Occipital lobe (tissue), 2 donors: ENCODE measurements around the gene DNASE1L1. TPM values are rescaled to one million over a fixed set of nuclear protein-coding genes. Genes with fewer than 3 reads are reported as not detected.
"Not testable (repeated sequence)": the region's sequence is repeated elsewhere in the genome, so short reads cannot be mapped to it uniquely, and the experiment has no call there.

Experiments used
- DNase-seq: peaks from one replicate; lab custom pipeline; 2025; lab: John Stamatoyannopoulos, UW
- total RNA-seq: library from RNA; depleted of rRNA; stranded (reverse); fragments of >200 nt; gene quantifications from one replicate; pipeline ENCODE4 v1.2.3, GENCODE V29; 2014

Gene DNASE1L1
- total RNA-seq, 1 donor from 2014 or later = 4.4 TPM

- DNase-seq = no peak
Observed at GRCh38 chrX:154408659-154409221, 314 bp downstream of the DNASE1L1 start.

GRCh38 chrX:154404625-154405192, 4.3 kb downstream of the DNASE1L1 start:
- DNase-seq = no peak

- DNase-seq = no peak
Observed at GRCh38 chrX:154403858-154404257, 5.2 kb downstream of the DNASE1L1 start.

GRCh38 chrX:154403192-154403591, 5.9 kb downstream of the DNASE1L1 start:
- DNase-seq = no peak

- no peak for DNase-seq
Observed at GRCh38 chrX:154402622-154403127, 6.4 kb downstream of the DNASE1L1 start.

- no peak for DNase-seq
Observed at GRCh38 chrX:154401918-154402621, 7.0 kb downstream of the DNASE1L1 start.

- no peak for DNase-seq
Observed at GRCh38 chrX:154401045-154401799, 7.8 kb downstream of the DNASE1L1 start.

- not testable (repeated sequence) for DNase-seq
Observed at GRCh38 chrX:154400369-154400817, 8.7 kb downstream of the DNASE1L1 start.

GRCh38 chrX:154399527-154400368, 9.3 kb downstream of the DNASE1L1 start:
- DNase-seq = no peak

- DNase-seq = peak; percentile 54
Observed at GRCh38 chrX:154398668-154399526, 10.2 kb downstream of the DNASE1L1 start.

GRCh38 chrX:154397888-154398667, 11.0 kb downstream of the DNASE1L1 start, which contains the start of gene RPL10:
RPL10 (plus strand) TSS chrX:154398377; CDS start chrX:154398520, 143 bp downstream.
- peak; percentile 81 for DNase-seq

GRCh38 chrX:154396973-154397887, 11.8 kb downstream of the DNASE1L1 start:
- peak; percentile 56 for DNase-seq

GRCh38 chrX:154396363-154396762, 12.7 kb downstream of the DNASE1L1 start:
- DNase-seq = not testable (repeated sequence)

- not testable (repeated sequence) for DNase-seq
Observed at GRCh38 chrX:154389812-154390747, 19.0 kb downstream of the DNASE1L1 start.

GRCh38 chrX:154388649-154389048, 20.4 kb downstream of the DNASE1L1 start:
- DNase-seq = not testable (repeated sequence)

GRCh38 chrX:154388094-154388493, 21.0 kb downstream of the DNASE1L1 start:
- not testable (repeated sequence) for DNase-seq
